Sigmoid colon (tissue), 7 donors: Measurements from ENCODE around the gene NXNL2. TPM values are rescaled to one million over a fixed set of nuclear protein-coding genes. Genes with fewer than 3 reads are reported as not detected.

Source experiments
- DNase-seq: peaks from one replicate; pipeline ENCODE4 v3.0.0-alpha.2; 2019
- H3K27ac ChIP-seq, 4 donors: fragments of 200-600 bp; sonication (generic); one replicate each; pipeline ENCODE4 v1.5.1; 2016 to 2019; ENCODE audit warnings: mild to moderate bottlenecking in 1 of 4
- H3K27me3 ChIP-seq, 3 donors: fragments of 200-600 bp; sonication (generic); one replicate each; pipeline ENCODE4 v1.5.1; 2019; ENCODE audit warnings: mild to moderate bottlenecking in 1 of 3
- H3K36me3 ChIP-seq, 4 donors: fragments of 200-600 bp; sonication (generic); one replicate each; pipeline ENCODE4 v1.5.1; 2016 to 2019
- H3K4me1 ChIP-seq, 4 donors: fragments of 200-600 bp; sonication (generic); one replicate each; pipeline ENCODE4 v1.5.1; 2017 to 2019
- H3K4me3 ChIP-seq, 4 donors: fragments of 200-600 bp; sonication (generic); one replicate each; pipeline ENCODE4 v1.5.1; 2017 to 2019; ENCODE audit warnings: mild to moderate bottlenecking in 2 of 4, moderate library complexity in 1 of 4
- H3K9me3 ChIP-seq, 4 donors: fragments of 200-600 bp in 3 of 4; sonication (generic) in 3 of 4; one replicate each; pipeline versions ENCODE4 v1.5.1 to v1.6.1; 2013 to 2019
- EP300 ChIP-seq, 4 donors: sonication (generic); formaldehyde crosslinking; IDR thresholded peaks; one replicate each; pipeline ENCODE4 v1.6.1; 2017; ENCODE audit warnings: antibody characterized with exemption in 4 of 4
- POLR2A ChIP-seq, 2 donors: fragments of 450-650 bp; IDR thresholded peaks; one replicate each; pipeline ENCODE4 v1.6.1; 2016; ENCODE audit warnings: antibody characterized with exemption in 2 of 2, mild to moderate bottlenecking in 2 of 2, moderate library complexity in 2 of 2
- POLR2AphosphoS5 ChIP-seq, 4 donors: sonication (generic); formaldehyde crosslinking; IDR thresholded peaks; one replicate each; pipeline ENCODE4 v1.6.1; 2017; ENCODE audit warnings: antibody characterized with exemption in 4 of 4
- WGBS, 2 donors: extraction: QIAGEN DNeasy Blood & Tissue Kit; methylation state at CpG; one replicate each; pipeline ENCODE4 v1.1.7; 2013; 5-methylcytosine and 5-hydroxymethylcytosine counted together
- intact Hi-C: fragments of 100-400 bp; cut with DNase I; formaldehyde crosslinking; loops from one replicate; pipeline ENCODE4 v1.15.1; 2023
- polyA plus RNA-seq, 3 donors: library from polyadenylated mRNA; stranded (reverse); fragments of 200-250 nt; gene quantifications; one replicate each; pipeline ENCODE4 v1.2.3, GENCODE V29; 2013
- total RNA-seq, 4 donors: library from RNA; depleted of rRNA; stranded (reverse); fragments of >200 nt; gene quantifications; one replicate each; pipeline ENCODE4 v1.1.0, GENCODE V29; 2016
- TF ChIP-seq, protein P1 (sequence below), 4 experiments: fragments of 450-650 bp in 3 of 4; fragments of 200-600 bp in 1 of 4; IDR thresholded peaks; one replicate each; pipeline ENCODE4 v1.5.1; 2016 to 2019; ENCODE audit warnings: antibody characterized with exemption in 4 of 4, mild to moderate bottlenecking in 3 of 4, moderate library complexity in 2 of 4
- donor health status: healthy with polysubstance abuse.
- donor health status: Bipolar disorder and iron deficiency.
- donor health status: healthy.

NXNL2 gene
- total and polyA plus RNA-seq, 7 donors, result 0.16 to 1.2 (median 0.54) TPM; not detected in 4

DNA sequence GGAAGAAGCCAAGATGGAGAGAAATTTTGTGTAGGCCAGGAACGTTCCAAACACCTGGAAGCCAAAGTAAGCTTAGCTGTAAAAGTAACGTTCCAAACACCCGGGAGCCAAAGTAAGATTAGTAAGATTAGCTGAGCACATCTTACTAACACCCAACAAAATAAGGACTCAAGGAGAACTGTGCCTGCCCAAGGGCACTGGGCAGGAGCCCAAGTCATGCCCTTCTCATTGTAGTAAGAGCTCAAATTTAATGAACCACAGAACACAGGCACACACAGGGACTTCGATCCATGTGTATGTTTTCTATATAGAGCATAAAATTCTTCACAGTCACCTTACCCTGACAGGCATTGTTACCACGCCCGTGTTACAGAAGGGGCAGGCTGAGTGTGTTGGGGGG, 36.1 kb upstream of the NXNL2 start:
- Histone ChIP-seq H3K27ac (no peak overlapping the region), H3K36me3 (no peaks in the 10 kb centered on the region), H3K4me3 (no peak overlapping the region), H3K9me3 (no peaks in the 10 kb centered on the region), H3K27me3 (no peaks in the 10 kb centered on the region), H3K4me1 (no peaks in the 10 kb centered on the region)
- intact Hi-C loops, result no loop called here
- DNase-seq, result no peak
- TF ChIP-seq POLR2AphosphoS5 (IDR thresholded peaks at IDR 0.05) (no peak), EP300 (IDR thresholded peaks at IDR 0.05) (no peak), POLR2A (IDR thresholded peaks at IDR 0.05) (no peak)
- TF ChIP-seq, protein P1, sequence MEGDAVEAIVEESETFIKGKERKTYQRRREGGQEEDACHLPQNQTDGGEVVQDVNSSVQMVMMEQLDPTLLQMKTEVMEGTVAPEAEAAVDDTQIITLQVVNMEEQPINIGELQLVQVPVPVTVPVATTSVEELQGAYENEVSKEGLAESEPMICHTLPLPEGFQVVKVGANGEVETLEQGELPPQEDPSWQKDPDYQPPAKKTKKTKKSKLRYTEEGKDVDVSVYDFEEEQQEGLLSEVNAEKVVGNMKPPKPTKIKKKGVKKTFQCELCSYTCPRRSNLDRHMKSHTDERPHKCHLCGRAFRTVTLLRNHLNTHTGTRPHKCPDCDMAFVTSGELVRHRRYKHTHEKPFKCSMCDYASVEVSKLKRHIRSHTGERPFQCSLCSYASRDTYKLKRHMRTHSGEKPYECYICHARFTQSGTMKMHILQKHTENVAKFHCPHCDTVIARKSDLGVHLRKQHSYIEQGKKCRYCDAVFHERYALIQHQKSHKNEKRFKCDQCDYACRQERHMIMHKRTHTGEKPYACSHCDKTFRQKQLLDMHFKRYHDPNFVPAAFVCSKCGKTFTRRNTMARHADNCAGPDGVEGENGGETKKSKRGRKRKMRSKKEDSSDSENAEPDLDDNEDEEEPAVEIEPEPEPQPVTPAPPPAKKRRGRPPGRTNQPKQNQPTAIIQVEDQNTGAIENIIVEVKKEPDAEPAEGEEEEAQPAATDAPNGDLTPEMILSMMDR (IDR thresholded peaks at IDR 0.05), result no peak
- WGBS, 2 donors, result 83 to 89% methylated on average over 6 of the region's 6 CpGs

DNA sequence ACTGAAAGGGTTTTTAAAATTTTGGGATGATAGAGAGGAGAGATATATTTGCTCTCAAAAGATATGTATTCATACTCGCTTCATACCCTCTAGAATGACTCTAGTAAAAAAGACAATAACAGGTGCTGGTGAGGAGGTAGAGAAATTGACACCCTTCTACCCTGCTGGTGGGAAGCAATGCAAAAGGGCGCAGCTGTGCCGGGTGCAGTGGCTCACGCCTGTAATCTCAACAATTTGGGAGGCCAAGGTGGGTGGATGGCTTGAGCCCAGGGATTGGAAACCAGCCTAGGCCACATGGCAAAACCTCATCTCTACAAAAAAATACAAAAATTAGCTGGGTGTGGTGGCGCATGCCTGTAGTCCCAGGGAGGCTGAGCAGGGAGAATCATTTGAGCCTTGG, 33.9 kb upstream of the NXNL2 start:
- intact Hi-C loops, result no loop called here
- Histone ChIP-seq H3K27me3 (no peaks in the 10 kb centered on the region), H3K9me3 (no peaks in the 10 kb centered on the region), H3K36me3 (no peaks in the 10 kb centered on the region), H3K4me1 (no peaks in the 10 kb centered on the region), H3K27ac (no peak overlapping the region), H3K4me3 (no peak overlapping the region)
- WGBS, 2 donors, result 92 to 93% methylated on average over 5 of the region's 5 CpGs
- no peak for TF ChIP-seq POLR2A (IDR thresholded peaks at IDR 0.05)
- TF ChIP-seq, protein P1 (IDR thresholded peaks at IDR 0.05), result no peak
- TF ChIP-seq POLR2AphosphoS5 (IDR thresholded peaks at IDR 0.05), result no peak
- TF ChIP-seq EP300 (IDR thresholded peaks at IDR 0.05), result no peak
- DNase-seq, result no peak

DNA sequence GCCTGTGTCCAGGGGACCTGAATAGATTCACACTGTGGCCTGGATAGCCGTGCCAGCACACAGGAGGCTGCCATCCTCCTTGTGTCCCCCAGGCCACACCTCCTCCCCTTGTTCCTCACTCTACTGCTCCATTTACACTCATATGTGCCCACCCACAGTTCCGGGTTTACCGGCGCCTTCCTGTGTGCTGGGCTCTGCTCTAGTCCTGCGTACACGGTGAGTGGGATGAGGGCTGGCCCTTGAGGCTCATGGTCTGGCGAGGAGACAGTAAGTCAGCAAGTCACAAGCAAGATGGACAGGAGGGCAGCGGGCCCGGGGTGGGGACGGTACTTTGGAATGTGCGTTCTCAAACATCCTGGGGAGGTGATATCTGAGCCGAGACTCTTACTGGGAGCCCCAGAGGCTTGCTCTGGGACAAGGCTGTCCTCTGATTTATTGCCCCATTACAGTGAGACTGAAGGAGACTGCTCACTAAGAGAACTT, 32.4 kb upstream of the NXNL2 start:
- no peak for DNase-seq
- intact Hi-C loops, result no loop called here
- WGBS, 2 donors, result 84 to 86% methylated on average over 12 of the region's 12 CpGs
- Histone ChIP-seq H3K4me1 (no peaks in the 10 kb centered on the region), H3K9me3 (no peaks in the 10 kb centered on the region), H3K36me3 (no peaks in the 10 kb centered on the region), H3K27ac (no peak overlapping the region), H3K4me3 (no peak overlapping the region), H3K27me3 (no peaks in the 10 kb centered on the region)
- no peak for TF ChIP-seq POLR2A (IDR thresholded peaks at IDR 0.05)
- TF ChIP-seq, protein P1 (IDR thresholded peaks at IDR 0.05), result no peak
- no peak for TF ChIP-seq POLR2AphosphoS5 (IDR thresholded peaks at IDR 0.05)
- no peak for TF ChIP-seq EP300 (IDR thresholded peaks at IDR 0.05)

DNA sequence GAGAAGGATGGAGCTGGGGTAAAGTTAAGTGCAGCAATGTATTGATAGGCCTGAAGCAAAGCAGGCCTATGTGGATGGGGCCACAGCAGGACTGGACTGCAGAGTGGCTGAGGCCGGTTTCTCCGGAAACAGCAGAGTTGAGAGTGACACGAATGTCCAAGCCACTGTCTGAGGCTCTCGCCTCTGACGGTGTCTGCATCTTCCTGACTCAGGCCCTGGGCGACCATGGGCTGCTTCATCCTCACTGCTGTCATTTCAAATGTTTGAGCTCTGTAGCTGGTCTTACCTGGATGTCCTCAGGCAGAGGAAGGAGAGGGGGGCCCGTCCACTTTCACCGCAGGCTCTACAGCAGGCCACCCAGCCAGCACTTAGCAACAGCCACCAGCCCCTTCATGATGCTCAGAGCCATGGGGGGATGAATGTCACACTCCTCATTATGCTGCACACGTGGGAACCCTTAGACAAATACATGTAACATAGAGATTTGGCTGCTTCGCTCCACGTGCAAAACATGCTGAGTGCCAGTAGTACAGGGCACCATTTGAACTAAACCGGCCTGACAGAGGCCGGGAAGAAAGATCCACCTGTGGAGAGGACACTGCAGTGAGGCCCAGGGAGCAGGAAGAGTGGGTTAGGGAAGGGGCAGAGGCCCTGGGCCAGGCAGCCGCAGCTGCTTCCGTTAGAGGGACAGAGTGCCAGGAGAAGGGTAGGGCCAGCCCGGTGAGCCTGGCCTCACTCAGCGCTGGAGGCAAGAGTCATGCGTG, 31.7 kb upstream of the NXNL2 start:
- Histone ChIP-seq H3K27me3 (no peaks in the 10 kb centered on the region), H3K9me3 (no peaks in the 10 kb centered on the region), H3K4me1 (no peaks in the 10 kb centered on the region), H3K4me3 (no peak overlapping the region), H3K27ac (no peak overlapping the region), H3K36me3 (no peaks in the 10 kb centered on the region)
- WGBS, 2 donors, result 92 to 93% methylated on average over 18 of the region's 18 CpGs
- no peak for DNase-seq
- TF ChIP-seq, protein P1 (IDR thresholded peaks at IDR 0.05), result no peak
- TF ChIP-seq EP300 (IDR thresholded peaks at IDR 0.05), result no peak
- no peak for TF ChIP-seq POLR2AphosphoS5 (IDR thresholded peaks at IDR 0.05)
- no peak for TF ChIP-seq POLR2A (IDR thresholded peaks at IDR 0.05)
- intact Hi-C loops, result no loop called here
